ENCODE results near the gene CAPNS1. TPM values are rescaled to one million over a fixed set of nuclear protein-coding genes. Genes with fewer than 3 reads are reported as not detected.
"Not testable (repeated sequence)": the region's sequence is repeated elsewhere in the genome, so short reads cannot be mapped to it uniquely, and the experiment has no call there.

The CAPNS1 gene
- total RNA-seq, 2 donors from 2014 or later: 53.7 to 56.0 TPM

DNA sequence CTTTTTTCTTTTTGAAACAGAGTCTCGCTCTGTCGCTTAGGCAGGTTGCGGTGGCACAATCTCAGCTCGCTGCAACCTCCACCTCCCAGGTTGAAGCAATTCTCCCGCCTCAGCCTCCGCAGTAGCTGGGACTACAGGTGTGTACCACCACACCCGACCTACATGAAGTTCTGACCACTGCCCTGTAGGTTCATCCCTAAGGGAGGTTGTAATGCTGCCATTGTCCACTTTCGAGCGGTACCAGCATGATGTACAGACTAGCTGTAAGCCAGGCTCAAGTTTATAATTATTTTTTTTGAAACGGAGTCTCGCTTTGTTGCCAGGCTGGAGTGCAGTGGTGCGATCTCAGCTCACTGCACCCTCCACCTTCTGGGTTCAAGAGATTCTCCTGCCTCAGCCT, 23.9 kb downstream of the CAPNS1 start:
- Histone ChIP-seq H3K9me3 (no peaks in the 10 kb centered on the region), H3K27ac (no peak overlapping the region), H3K27me3 (no peaks in the 10 kb centered on the region), H3K4me3 (no peak overlapping the region), H3K36me3 (replicated peaks in 1 of 2; ENCODE audit: insufficient read depth in 1 of 2, low read depth in 2 of 2) (no peaks in the 10 kb centered on the region), H3K4me1 (peaks cover 3% of the 10 kb centered on the region)
- ATAC-seq (no peak), DNase-seq (no peak)
- intact Hi-C loops (cut with DNase I): no loop called here
- 93 to 94% methylated on average over 12 of the region's 12 CpGs for whole genome bisulfite sequencing, 2 donors
- TF ChIP-seq POLR2A (IDR thresholded peaks at IDR 0.05): no peak

DNA sequence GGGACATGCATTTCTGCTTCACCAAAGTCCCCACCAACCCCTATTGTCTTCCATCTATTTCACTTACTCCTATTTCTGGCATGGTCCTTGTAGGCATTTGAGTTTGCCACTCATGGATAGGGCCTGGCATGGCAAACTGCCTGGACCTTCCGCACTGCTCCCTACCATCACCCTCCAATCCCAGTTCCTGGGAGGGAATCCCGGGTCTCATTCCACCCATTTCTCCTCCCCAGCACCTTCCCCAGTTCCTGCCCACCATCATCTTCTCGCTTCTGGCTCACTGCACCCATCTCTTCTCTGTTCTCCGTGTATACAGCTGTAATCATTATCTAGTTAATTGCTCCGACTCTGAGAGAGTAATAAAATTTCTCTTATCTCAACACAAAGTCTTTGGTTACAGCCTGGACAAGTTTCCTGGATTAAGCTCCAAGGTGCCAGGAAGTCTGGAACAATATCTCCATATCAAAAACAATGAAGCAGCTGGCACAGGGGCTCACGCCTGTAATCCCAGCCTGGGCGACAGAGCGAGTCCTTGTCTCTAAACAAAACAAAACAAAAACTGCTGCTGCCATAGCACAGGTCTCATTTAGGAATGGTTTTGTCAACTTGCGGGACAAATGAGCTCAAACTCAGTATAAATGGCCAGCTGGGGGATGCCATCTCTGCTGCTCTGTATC, 29.4 kb downstream of the CAPNS1 start:
- H3K4me3 ChIP-seq: no peak overlapping the region
- H3K27ac ChIP-seq: peak overlapping the region in 2 of 4 donors; percentile 51 to 53
- ATAC-seq: peak; percentile 61
- WGBS, 2 donors: 26 to 33% methylated on average over 9 of the region's 9 CpGs
- DNase-seq: peak in 2 of 4 donors; percentile 16 to 25
- H3K36me3 ChIP-seq (replicated peaks in 1 of 2; ENCODE audit: insufficient read depth in 1 of 2, low read depth in 2 of 2): no peaks in the 10 kb centered on the region
- H3K4me1 ChIP-seq: peaks cover 13% of the 10 kb centered on the region
- no peaks in the 10 kb centered on the region for H3K9me3 ChIP-seq
- no peak for TF ChIP-seq POLR2A (IDR thresholded peaks at IDR 0.05)
- TF ChIP-seq, protein P1, sequence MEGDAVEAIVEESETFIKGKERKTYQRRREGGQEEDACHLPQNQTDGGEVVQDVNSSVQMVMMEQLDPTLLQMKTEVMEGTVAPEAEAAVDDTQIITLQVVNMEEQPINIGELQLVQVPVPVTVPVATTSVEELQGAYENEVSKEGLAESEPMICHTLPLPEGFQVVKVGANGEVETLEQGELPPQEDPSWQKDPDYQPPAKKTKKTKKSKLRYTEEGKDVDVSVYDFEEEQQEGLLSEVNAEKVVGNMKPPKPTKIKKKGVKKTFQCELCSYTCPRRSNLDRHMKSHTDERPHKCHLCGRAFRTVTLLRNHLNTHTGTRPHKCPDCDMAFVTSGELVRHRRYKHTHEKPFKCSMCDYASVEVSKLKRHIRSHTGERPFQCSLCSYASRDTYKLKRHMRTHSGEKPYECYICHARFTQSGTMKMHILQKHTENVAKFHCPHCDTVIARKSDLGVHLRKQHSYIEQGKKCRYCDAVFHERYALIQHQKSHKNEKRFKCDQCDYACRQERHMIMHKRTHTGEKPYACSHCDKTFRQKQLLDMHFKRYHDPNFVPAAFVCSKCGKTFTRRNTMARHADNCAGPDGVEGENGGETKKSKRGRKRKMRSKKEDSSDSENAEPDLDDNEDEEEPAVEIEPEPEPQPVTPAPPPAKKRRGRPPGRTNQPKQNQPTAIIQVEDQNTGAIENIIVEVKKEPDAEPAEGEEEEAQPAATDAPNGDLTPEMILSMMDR (IDR thresholded peaks at IDR 0.05): no peak
- no peaks in the 10 kb centered on the region for H3K27me3 ChIP-seq
- intact Hi-C loops (cut with DNase I): no loop called here

DNA sequence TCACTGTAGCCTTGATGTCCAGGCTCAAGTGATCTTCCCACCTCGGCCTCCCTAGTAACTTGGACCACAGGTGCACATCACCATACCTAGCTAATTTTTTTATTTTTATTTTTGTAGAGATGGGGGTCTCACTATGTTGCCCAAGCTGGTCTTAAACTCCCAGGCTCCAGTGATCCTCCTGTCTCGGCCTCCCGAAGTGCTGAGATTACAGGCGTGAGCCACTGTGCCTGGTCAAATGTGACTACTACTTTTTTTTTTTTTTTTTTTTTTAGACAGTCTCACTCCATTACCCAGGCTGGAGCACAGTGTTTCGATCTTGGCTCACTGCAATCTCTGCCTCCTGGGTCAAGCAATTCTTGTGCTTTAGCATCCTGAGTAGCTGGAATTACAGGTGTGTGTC, 33.0 kb downstream of the CAPNS1 start:
- Histone ChIP-seq H3K27ac (no peak overlapping the region), H3K27me3 (no peaks in the 10 kb centered on the region), H3K4me1 (peaks cover 13% of the 10 kb centered on the region), H3K36me3 (replicated peaks in 1 of 2; ENCODE audit: insufficient read depth in 1 of 2, low read depth in 2 of 2) (no peaks in the 10 kb centered on the region), H3K4me3 (no peak overlapping the region), H3K9me3 (no peaks in the 10 kb centered on the region)
- ATAC-seq (no peak), DNase-seq (no peak)
- WGBS, 2 donors: 77 to 79% methylated on average over 5 of the region's 5 CpGs
- TF ChIP-seq, protein P1 (IDR thresholded peaks at IDR 0.05): no peak
- no peak for TF ChIP-seq POLR2A (IDR thresholded peaks at IDR 0.05)
- intact Hi-C loops (cut with DNase I): loop anchor here (5.0 kb wide), 1 partner anchor 51 kb away; no protein-coding TSS in a partner anchor

DNA sequence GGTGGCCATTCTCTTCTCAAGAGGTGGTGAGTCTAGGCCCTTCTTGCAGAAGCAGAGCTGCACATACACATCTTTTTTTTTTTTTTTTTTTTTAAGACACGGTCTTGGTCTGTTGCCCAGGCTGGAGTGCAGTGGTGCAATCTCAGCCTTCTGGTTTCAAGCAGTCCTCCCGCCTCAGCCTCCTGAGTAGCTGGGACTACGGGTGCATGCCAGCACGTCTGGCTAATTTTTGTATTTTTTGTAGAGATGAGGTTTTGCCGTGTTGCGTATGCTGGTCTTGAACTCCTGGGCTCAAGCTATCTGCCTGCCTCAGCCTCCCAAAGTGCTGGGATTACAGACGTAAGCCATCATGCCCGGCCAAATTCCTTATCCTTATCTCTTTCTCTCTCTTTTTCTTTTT, 34.0 kb downstream of the CAPNS1 start:
- not testable (repeated sequence) for H3K4me3 ChIP-seq; H3K36me3 ChIP-seq (replicated peaks in 1 of 2; ENCODE audit: insufficient read depth in 1 of 2, low read depth in 2 of 2); ATAC-seq; H3K9me3 ChIP-seq; H3K27me3 ChIP-seq; H3K27ac ChIP-seq; DNase-seq
- WGBS, 2 donors: 74 to 76% methylated on average over 7 to 8 of the region's 8 CpGs
- peaks cover 10% of the 10 kb centered on the region for H3K4me1 ChIP-seq
- intact Hi-C loops (cut with DNase I): loop anchor here (5.0 kb wide), 1 partner anchor 52 kb away; no protein-coding TSS in a partner anchor

DNA sequence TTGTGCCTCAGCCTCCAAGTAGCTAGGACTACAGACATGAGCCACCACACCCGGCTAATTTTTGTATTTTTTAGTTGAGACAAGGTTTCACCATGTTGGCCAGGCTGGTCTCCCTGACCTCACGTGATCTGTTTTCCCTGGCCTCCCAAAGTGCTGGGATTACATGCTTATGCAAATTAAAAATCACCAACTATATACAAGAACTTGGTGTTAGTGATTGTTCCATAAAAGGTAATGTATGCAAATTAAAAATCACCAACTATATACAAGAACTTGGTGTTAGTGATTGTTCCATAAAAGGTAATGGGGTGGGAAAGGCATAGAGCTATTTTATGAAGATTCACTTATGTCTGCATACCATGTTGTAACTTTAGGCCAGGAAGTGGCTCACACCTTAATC, 39.2 kb downstream of the CAPNS1 start:
- H3K27ac ChIP-seq; intact Hi-C loops (cut with DNase I); H3K9me3 ChIP-seq; H3K4me3 ChIP-seq; H3K4me1 ChIP-seq; H3K36me3 ChIP-seq (replicated peaks in 1 of 2; ENCODE audit: insufficient read depth in 1 of 2, low read depth in 2 of 2); H3K27me3 ChIP-seq; DNase-seq; ATAC-seq: not testable (repeated sequence)
- WGBS, 2 donors: 41 to 69% methylated on average over 2 of the region's 2 CpGs

DNA sequence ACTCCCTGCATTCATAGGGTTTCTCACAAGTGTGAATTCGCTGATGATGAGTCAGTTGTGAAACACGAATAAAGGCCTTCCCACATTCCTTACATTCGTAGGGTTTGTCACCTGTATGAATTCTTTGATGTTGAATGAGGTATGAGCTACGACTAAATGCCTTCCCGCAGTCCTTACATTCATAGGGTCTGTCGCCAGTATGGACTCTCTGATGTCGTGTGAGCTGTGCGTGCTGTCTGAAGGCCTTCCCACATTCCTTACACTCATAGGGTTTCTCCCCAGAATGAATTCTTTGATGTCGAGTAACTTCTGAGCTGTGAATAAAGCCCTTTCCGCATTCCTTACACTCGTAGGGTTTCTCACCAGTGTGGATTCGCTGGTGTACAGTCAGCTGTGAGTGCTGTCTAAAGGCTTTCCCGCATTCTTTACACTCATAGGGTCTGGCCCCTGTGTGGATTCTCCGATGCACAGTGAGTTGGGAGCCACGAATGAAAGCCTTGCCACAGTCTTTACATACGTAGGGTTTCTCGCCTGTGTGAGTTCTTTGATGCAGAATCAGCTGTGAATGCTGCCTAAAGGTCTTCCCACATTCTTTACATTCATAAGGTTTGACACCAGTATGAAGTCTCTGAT, 42.9 kb downstream of the CAPNS1 start:
- no peaks in the 10 kb centered on the region for H3K27me3 ChIP-seq
- intact Hi-C loops (cut with DNase I): no loop called here
- DNase-seq (no peak), ATAC-seq (no peak)
- H3K4me1 ChIP-seq: no peaks in the 10 kb centered on the region
- H3K36me3 ChIP-seq (replicated peaks in 1 of 2; ENCODE audit: insufficient read depth in 1 of 2, low read depth in 2 of 2): peaks cover 0 to 8% of the 10 kb centered on the region in 2 donors
- H3K27ac ChIP-seq: no peak overlapping the region
- TF ChIP-seq POLR2A (IDR thresholded peaks at IDR 0.05): no peak
- TF ChIP-seq, protein P1 (IDR thresholded peaks at IDR 0.05): no peak
- WGBS, 2 donors: 78 to 83% methylated on average over 17 of the region's 17 CpGs
- H3K9me3 ChIP-seq: no peaks in the 10 kb centered on the region
- H3K4me3 ChIP-seq: no peak overlapping the region
